Caco-2 (cell line): ENCODE measurements around the gene AGAP1. TPM values are rescaled to one million over a fixed set of nuclear protein-coding genes. Genes with fewer than 3 reads are reported as not detected.

ENCODE experiments used
- BruUV-seq: library from RNA; stranded (reverse); fragments of 400-500 nt; replicated peaks from 2 replicates; lab custom pipeline; 2021; lab: Mats Ljungman, UMichigan
- CTCF ChIA-PET: fragments of 300-600 bp; sonication (Branson Sonifier 250); formaldehyde crosslinking; loops from one replicate; lab custom pipeline; 2022; ENCODE audit warnings: antibody characterized with exemption; lab: Charles Lee
- POLR2A ChIA-PET: fragments of 300-600 bp; sonication (Branson Sonifier 250); formaldehyde crosslinking; loops from one replicate; lab custom pipeline; 2022; ENCODE audit warnings: antibody characterized with exemption; lab: Charles Lee
- DNase-seq, 2 experiments: peaks; one replicate each; pipeline versions ENCODE4 v3.0.0 to v3.0.0-alpha.2; 2020 to 2022
- H3K27me3 ChIP-seq: replicated peaks from 2 replicates; pipeline ENCODE4 v1.6.0; 2011; ENCODE audit warnings: low read length; ENCODE audit not compliant: control insufficient read depth, insufficient read depth
- H3K36me3 ChIP-seq: 2 replicates; pipeline ENCODE4 v1.5.1; 2011; ENCODE audit warnings: low read length; ENCODE audit not compliant: control insufficient read depth, insufficient read depth
- H3K4me1 ChIP-seq: fragments of 250-450 bp; sonication (Bioruptor Pico); 2 replicates; pipeline ENCODE4 v1.5.1; 2020; ENCODE audit warnings: mild to moderate bottlenecking
- H3K4me3 ChIP-seq: 2 replicates; pipeline ENCODE4 v1.5.1; 2011; ENCODE audit warnings: low read depth, mild to moderate bottlenecking, control low read depth, low read length
- H3K9me3 ChIP-seq: fragments of 250-450 bp; sonication (Bioruptor Pico); 2 replicates; pipeline ENCODE4 v1.5.1; 2020; ENCODE audit warnings: mild to moderate bottlenecking, moderate library complexity
- H3K27ac Mint-ChIP-seq: one replicate; pipeline ENCODE4 v1.8.0; 2022; ENCODE audit warnings: mixed read lengths; ENCODE audit not compliant: unreplicated experiment
- H3K27me3 Mint-ChIP-seq: one replicate; pipeline ENCODE4 v1.8.0; 2022; ENCODE audit warnings: mixed read lengths; ENCODE audit not compliant: insufficient read depth, unreplicated experiment
- H3K36me3 Mint-ChIP-seq: one replicate; pipeline ENCODE4 v1.8.0; 2022; ENCODE audit warnings: mild to moderate bottlenecking, mixed read lengths; ENCODE audit not compliant: insufficient read depth, unreplicated experiment
- H3K4me1 Mint-ChIP-seq: one replicate; pipeline ENCODE4 v1.8.0; 2022; ENCODE audit warnings: low read depth, mixed read lengths; ENCODE audit not compliant: unreplicated experiment
- H3K4me3 Mint-ChIP-seq: one replicate; pipeline ENCODE4 v1.8.0; 2022; ENCODE audit warnings: mild to moderate bottlenecking, moderate library complexity, mixed read lengths; ENCODE audit not compliant: unreplicated experiment
- H3K9me3 Mint-ChIP-seq: one replicate; pipeline ENCODE4 v1.8.0; 2022; ENCODE audit warnings: mixed read lengths; ENCODE audit not compliant: unreplicated experiment
- CTCF ChIP-seq, 2 experiments: fragments of 200-600 bp in 1 of 2; IDR thresholded peaks; 1 replicate in 1 of 2; 2 replicates in 1 of 2; pipeline versions ENCODE4 v1.5.1 to v1.8.0; 2011 to 2022; ENCODE audit warnings: antibody characterized with exemption in 1 of 2, control low read depth in 1 of 2, inconsistent platforms in 1 of 2, low read depth in 1 of 2, low read length in 1 of 2, mild to moderate bottlenecking in 1 of 2, moderate library complexity in 1 of 2; ENCODE audit not compliant: insufficient read depth in 1 of 2, severe bottlenecking in 1 of 2, unreplicated experiment in 1 of 2
- intact Hi-C: fragments of 100-400 bp; cut with micrococcal nuclease; formaldehyde crosslinking; loops from one replicate; pipeline ENCODE4 v1.10.0; 2022; ENCODE audit not compliant: unreplicated experiment
- total RNA-seq: library from RNA; stranded (reverse); gene quantifications from 2 replicates; pipeline ENCODE4 v1.2.3, GENCODE V29; 2022

The AGAP1 gene
- total RNA-seq, 1 experiment from 2014 or later: 41.7 TPM

- no peaks in the 10 kb centered on the region for H3K9me3 Mint-ChIP-seq
- CTCF ChIA-PET: no interaction called here
- no peaks in the 10 kb centered on the region for H3K27me3 ChIP-seq
- intact Hi-C loops: no loop called here
- no peak for DNase-seq
- H3K27ac Mint-ChIP-seq: no peak overlapping the region
- no peak overlapping the region for H3K4me3 Mint-ChIP-seq
- H3K36me3 ChIP-seq: peaks cover 1% of the 10 kb centered on the region; the same call in 1 of the 2 replicates
- no peaks in the 10 kb centered on the region for H3K4me1 ChIP-seq
- H3K4me1 Mint-ChIP-seq: no peaks in the 10 kb centered on the region
- H3K9me3 ChIP-seq: no peaks in the 10 kb centered on the region
- no peak for TF ChIP-seq CTCF (IDR thresholded peaks at IDR 0.05; ENCODE audit: insufficient read depth in 1 of 2, low read depth in 1 of 2, low read length in 1 of 2, severe bottlenecking in 1 of 2, unreplicated experiment in 1 of 2)
- BruUV-seq: no TSS peak
- no peak overlapping the region for H3K4me3 ChIP-seq
- no peaks in the 10 kb centered on the region for H3K27me3 Mint-ChIP-seq
- POLR2A ChIA-PET: no interaction called here
- H3K36me3 Mint-ChIP-seq: peaks cover 25% of the 10 kb centered on the region
Measured at GRCh38 chr2:235802542-235802941, 308.7 kb downstream of the AGAP1 start.

GRCh38 chr2:235803028-235803427, 309.2 kb downstream of the AGAP1 start:
- intact Hi-C loops: no loop called here
- Mint-ChIP-seq H3K27me3 (no peaks in the 10 kb centered on the region), H3K4me1 (no peaks in the 10 kb centered on the region), H3K36me3 (peaks cover 20% of the 10 kb centered on the region), H3K27ac (no peak overlapping the region), H3K9me3 (no peaks in the 10 kb centered on the region), H3K4me3 (no peak overlapping the region)
- Histone ChIP-seq H3K36me3 (peaks cover 1% of the 10 kb centered on the region; the same call in 1 of the 2 replicates), H3K9me3 (no peaks in the 10 kb centered on the region), H3K4me1 (no peaks in the 10 kb centered on the region), H3K27me3 (no peaks in the 10 kb centered on the region), H3K4me3 (no peak overlapping the region)
- BruUV-seq: no TSS peak
- no peak for DNase-seq
- no peak for TF ChIP-seq CTCF (IDR thresholded peaks at IDR 0.05; ENCODE audit: insufficient read depth in 1 of 2, low read depth in 1 of 2, low read length in 1 of 2, severe bottlenecking in 1 of 2, unreplicated experiment in 1 of 2)
- ChIA-PET POLR2A (no interaction called here), CTCF (no interaction called here)

GRCh38 chr2:235804676-235805075, 310.8 kb downstream of the AGAP1 start:
- CTCF ChIA-PET: no interaction called here
- BruUV-seq: no TSS peak
- Histone ChIP-seq H3K27me3 (no peaks in the 10 kb centered on the region), H3K9me3 (no peaks in the 10 kb centered on the region), H3K4me1 (no peaks in the 10 kb centered on the region), H3K36me3 (peaks cover 1% of the 10 kb centered on the region; the same call in 1 of the 2 replicates), H3K4me3 (no peak overlapping the region)
- H3K9me3 Mint-ChIP-seq: no peaks in the 10 kb centered on the region
- POLR2A ChIA-PET: no interaction called here
- DNase-seq: no peak
- no peak for TF ChIP-seq CTCF (IDR thresholded peaks at IDR 0.05; ENCODE audit: insufficient read depth in 1 of 2, low read depth in 1 of 2, low read length in 1 of 2, severe bottlenecking in 1 of 2, unreplicated experiment in 1 of 2)
- intact Hi-C loops: no loop called here
- peaks cover 11% of the 10 kb centered on the region for H3K36me3 Mint-ChIP-seq
- H3K4me1 Mint-ChIP-seq: no peaks in the 10 kb centered on the region
- H3K27ac Mint-ChIP-seq: no peak overlapping the region
- H3K4me3 Mint-ChIP-seq: no peak overlapping the region
- no peaks in the 10 kb centered on the region for H3K27me3 Mint-ChIP-seq
